Ectodermal cell (in vitro differentiated cells): ENCODE measurements around the gene FGF5. TPM values are rescaled to one million over a fixed set of nuclear protein-coding genes. Genes with fewer than 3 reads are reported as not detected.

Experiments
- H3K27ac ChIP-seq: 2 replicates; pipeline ENCODE4 v1.7.0; 2013; ENCODE audit warnings: mild to moderate bottlenecking, low read depth, low read length; ENCODE audit not compliant: insufficient read depth, poor library complexity, severe bottlenecking
- H3K27me3 ChIP-seq: 2 replicates; pipeline ENCODE4 v1.7.0; 2013; ENCODE audit warnings: mild to moderate bottlenecking, low read length; ENCODE audit not compliant: insufficient read depth, control insufficient read depth, poor library complexity, severe bottlenecking
- H3K36me3 ChIP-seq: one replicate; pipeline ENCODE4 v1.7.0; 2013; ENCODE audit warnings: low read length; ENCODE audit not compliant: control insufficient read depth, insufficient read depth
- H3K4me1 ChIP-seq: one replicate; pipeline ENCODE4 v1.7.0; 2013; ENCODE audit warnings: low read length; ENCODE audit not compliant: control insufficient read depth, insufficient read depth
- H3K4me3 ChIP-seq: 2 replicates; pipeline ENCODE4 v1.7.0; 2013; ENCODE audit warnings: low read depth, low read length, control low read depth; ENCODE audit not compliant: insufficient read depth
- H3K9me3 ChIP-seq: 2 replicates; pipeline ENCODE4 v1.7.0; 2013; ENCODE audit warnings: mild to moderate bottlenecking, low read length, moderate library complexity; ENCODE audit not compliant: control insufficient read depth
- WGBS, 2 experiments: methylation state at CpG; one replicate each; pipeline ENCODE4 v1.1.7; 2013; ENCODE audit warnings: missing lambda C conversion rate in 2 of 2; 5-methylcytosine and 5-hydroxymethylcytosine counted together
- polyA plus RNA-seq, 4 experiments: library from polyadenylated mRNA; stranded (reverse); fragments of 50-300 nt; gene quantifications; one replicate each; pipeline ENCODE4 v1.2.3, GENCODE V29; 2013

Gene FGF5, protein sequence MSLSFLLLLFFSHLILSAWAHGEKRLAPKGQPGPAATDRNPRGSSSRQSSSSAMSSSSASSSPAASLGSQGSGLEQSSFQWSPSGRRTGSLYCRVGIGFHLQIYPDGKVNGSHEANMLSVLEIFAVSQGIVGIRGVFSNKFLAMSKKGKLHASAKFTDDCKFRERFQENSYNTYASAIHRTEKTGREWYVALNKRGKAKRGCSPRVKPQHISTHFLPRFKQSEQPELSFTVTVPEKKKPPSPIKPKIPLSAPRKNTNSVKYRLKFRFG
- not detected for polyA plus RNA-seq (2013, experiment 1 of 4)
- not detected for polyA plus RNA-seq (2013, experiment 2 of 4)
- 0.05 TPM for polyA plus RNA-seq (2013, experiment 3 of 4)
- not detected for polyA plus RNA-seq (2013, experiment 4 of 4)

DNA sequence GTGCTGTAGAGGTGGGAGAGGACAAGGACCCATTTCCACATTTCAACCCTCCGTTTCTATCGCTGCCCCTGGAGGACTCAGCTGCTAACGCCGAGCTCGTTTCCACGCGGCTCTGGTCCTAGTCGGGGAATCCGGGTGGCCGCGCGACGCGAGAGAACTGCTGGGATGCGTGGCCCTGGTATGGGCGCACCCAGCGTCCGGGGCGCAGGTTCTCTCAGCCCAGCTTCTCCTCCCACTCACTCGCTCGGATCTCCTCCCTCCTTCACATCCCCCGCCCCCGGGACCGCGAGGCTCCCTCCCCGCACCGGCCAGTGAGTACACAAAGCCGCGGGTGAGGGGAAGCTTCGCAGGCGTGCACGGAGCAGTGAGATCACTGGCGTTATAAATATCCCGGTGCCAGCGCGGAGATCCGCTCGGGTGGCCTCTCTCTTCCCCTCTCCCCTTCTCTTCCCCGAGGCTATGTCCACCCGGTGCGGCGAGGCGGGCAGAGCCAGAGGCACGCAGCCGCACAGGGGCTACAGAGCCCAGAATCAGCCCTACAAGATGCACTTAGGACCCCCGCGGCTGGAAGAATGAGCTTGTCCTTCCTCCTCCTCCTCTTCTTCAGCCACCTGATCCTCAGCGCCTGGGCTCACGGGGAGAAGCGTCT is at the start of gene FGF5:
FGF5 (plus strand) TSS at position 412 of the 649 bp plus-strand sequence; CDS start at position 573, 161 bp downstream.
- Histone ChIP-seq H3K4me3 (peak within 1 kb of the TSS; percentile 40), H3K27ac (no peak within 1 kb of the TSS), H3K27me3 (peaks cover 100% of the 10 kb centered on the region), H3K4me1 (peaks cover 10% of the 10 kb centered on the region), H3K9me3 (no peaks in the 10 kb centered on the region), H3K36me3 (no peaks in the 10 kb centered on the region)
- 1% methylated on average over 50 of the region's 50 CpGs for WGBS, 2 experiments

DNA sequence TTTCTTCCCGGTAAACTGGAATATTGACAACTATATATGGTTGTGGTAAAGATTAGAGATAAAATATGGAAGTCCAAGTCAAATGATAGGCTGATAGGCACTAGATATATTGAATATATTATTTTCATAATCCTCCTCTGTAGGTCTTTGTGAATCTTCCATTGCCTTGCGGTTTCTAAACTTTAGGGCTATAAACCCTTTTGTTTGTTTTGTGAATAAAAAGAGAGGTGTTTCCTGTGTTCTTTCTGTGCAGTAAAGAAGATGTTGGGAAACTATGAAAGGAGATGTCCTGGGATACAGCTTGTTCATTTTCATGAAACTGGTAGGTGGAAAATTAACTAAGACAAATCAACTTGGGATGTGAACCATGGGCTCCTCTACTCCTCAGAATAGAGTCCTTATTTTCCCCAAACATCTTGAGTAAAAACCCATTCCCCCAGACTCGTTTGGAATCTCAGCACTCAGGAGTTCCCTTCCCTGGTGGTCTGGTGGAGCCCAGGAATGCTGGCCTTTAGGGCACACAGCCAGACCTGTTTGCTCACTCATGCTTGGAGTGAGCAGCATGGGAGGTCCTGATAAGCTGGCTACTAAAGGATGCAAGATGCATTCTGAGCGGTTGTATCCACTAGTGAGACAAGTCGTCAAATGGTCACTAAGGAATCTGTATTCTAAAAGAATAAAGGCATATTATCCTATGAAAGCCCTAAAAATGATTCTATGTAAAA is 47.0 kb upstream of the FGF5 start:
- Histone ChIP-seq H3K36me3 (no peaks in the 10 kb centered on the region), H3K27me3 (peaks cover 48% of the 10 kb centered on the region), H3K4me3 (no peak overlapping the region), H3K9me3 (no peaks in the 10 kb centered on the region), H3K4me1 (no peaks in the 10 kb centered on the region), H3K27ac (no peak overlapping the region)
- WGBS, 2 experiments, result 52 to 56% methylated on average over 4 to 5 of the region's 5 CpGs

- Histone ChIP-seq H3K9me3 (no peaks in the 10 kb centered on the region), H3K4me1 (no peaks in the 10 kb centered on the region), H3K4me3 (no peak overlapping the region), H3K36me3 (no peaks in the 10 kb centered on the region), H3K27me3 (peaks cover 42% of the 10 kb centered on the region), H3K27ac (no peak overlapping the region)
- 61 to 72% methylated on average over 2 to 3 of the region's 3 CpGs for WGBS, 2 experiments
Observed at GRCh38 chr4:80220711-80221110, 45.8 kb upstream of the FGF5 start.

DNA sequence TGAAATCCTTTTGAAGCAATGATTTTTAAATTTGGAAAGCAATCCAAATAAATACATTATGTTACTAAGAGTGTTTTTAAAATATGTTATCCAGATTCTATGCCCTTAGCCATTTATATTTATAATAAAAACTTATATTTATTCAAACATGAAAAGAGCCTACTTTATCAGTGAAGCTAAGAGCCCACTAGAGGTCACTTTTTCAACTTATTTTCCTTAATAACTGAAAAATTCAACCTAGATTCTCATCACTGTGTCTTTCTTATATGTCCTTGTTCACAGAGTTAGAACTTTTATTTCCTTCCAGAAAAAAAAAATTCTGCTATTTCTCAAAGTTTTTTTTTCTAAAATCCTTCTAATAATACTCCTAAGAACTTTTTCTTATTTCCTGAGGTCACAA is 45.3 kb upstream of the FGF5 start:
- Histone ChIP-seq H3K9me3 (no peaks in the 10 kb centered on the region), H3K27ac (no peak overlapping the region), H3K4me3 (no peak overlapping the region), H3K27me3 (peaks cover 38% of the 10 kb centered on the region), H3K4me1 (no peaks in the 10 kb centered on the region), H3K36me3 (no peaks in the 10 kb centered on the region)

DNA sequence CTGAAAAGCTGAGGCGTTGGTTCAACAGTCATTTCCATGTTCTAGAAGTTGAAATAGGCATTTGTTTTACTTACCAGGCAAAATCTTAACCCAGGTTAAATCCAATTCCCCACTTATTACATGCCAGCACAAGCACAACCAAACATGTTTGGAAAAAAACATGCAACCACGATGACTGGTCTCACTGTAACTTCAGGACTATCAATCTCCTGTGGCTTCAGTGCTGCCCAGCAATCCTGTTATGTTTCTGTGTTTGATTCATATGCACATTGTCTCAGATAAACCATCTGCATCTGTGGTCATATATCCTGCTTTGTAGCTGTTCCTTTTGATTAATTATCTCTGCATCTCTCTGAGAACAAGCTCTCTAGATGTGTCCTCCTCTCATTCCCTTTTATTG is 40.9 kb upstream of the FGF5 start:
- Histone ChIP-seq H3K27ac (no peak overlapping the region), H3K4me1 (no peaks in the 10 kb centered on the region), H3K36me3 (no peaks in the 10 kb centered on the region), H3K9me3 (no peaks in the 10 kb centered on the region), H3K27me3 (peaks cover 17% of the 10 kb centered on the region), H3K4me3 (no peak overlapping the region)
- 72 to 76% methylated on average over 2 of the region's 2 CpGs for WGBS, 2 experiments

GRCh38 chr4:80226094-80226493 is 40.4 kb upstream of the FGF5 start:
- Histone ChIP-seq H3K4me1 (no peaks in the 10 kb centered on the region), H3K27me3 (peaks cover 17% of the 10 kb centered on the region), H3K9me3 (no peaks in the 10 kb centered on the region), H3K4me3 (no peak overlapping the region), H3K36me3 (no peaks in the 10 kb centered on the region), H3K27ac (no peak overlapping the region)
- WGBS, 2 experiments, result 38 to 42% methylated on average over 2 of the region's 2 CpGs

DNA sequence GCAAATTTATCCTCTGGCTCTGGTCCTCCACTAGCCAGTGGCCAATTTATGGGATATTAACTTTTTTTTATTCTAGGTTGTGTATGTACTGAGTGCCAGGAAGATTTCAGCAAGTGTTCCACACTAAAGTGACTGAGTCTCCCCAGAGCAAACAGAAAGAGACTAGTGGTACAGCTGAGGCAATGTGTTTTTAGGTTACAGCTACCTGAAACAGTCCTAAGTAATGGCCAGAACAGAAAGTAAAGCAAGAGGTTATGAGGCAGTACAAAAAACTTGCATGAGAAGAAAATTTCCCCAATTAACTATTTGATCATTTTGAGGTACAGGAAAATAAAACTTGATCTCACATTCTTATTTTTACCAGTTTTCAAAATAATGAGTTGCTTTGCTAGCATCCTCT is 38.0 kb upstream of the FGF5 start:
- Histone ChIP-seq H3K27ac (no peak overlapping the region), H3K4me3 (no peak overlapping the region), H3K9me3 (no peaks in the 10 kb centered on the region), H3K4me1 (no peaks in the 10 kb centered on the region), H3K36me3 (no peaks in the 10 kb centered on the region), H3K27me3 (peaks cover 13% of the 10 kb centered on the region)

DNA sequence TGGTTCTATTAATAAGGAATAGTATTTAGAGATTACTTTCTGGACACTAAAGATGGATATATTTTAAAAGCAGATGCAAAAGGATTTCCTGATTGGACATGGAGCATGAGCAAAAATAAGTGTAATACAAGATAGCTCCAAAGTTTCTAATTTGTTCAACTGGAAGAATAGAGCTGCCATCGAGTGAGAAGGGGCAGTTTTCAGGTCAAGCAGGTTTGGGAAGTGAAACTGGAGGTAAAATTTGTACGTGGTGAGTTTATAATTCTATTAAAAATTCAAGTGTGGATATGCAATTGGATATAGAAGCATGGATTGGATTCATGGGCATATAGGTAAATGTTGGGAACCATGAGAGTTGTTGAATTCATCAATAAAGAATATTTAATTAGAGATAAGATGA is 37.3 kb upstream of the FGF5 start:
- Histone ChIP-seq H3K27ac (no peak overlapping the region), H3K4me1 (no peaks in the 10 kb centered on the region), H3K9me3 (no peaks in the 10 kb centered on the region), H3K36me3 (no peaks in the 10 kb centered on the region), H3K27me3 (peaks cover 13% of the 10 kb centered on the region), H3K4me3 (no peak overlapping the region)
- WGBS, 2 experiments, result 78 to 79% methylated on average over 2 of the region's 2 CpGs

GRCh38 chr4:80229590-80229989 is 36.9 kb upstream of the FGF5 start:
- H3K27ac ChIP-seq, result no peak overlapping the region
- H3K27me3 ChIP-seq, result peaks cover 13% of the 10 kb centered on the region
- H3K9me3 ChIP-seq, result no peaks in the 10 kb centered on the region
- no peaks in the 10 kb centered on the region for H3K36me3 ChIP-seq
- WGBS, 2 experiments, result 87 to 93% methylated on average over 2 of the region's 2 CpGs
- H3K4me3 ChIP-seq, result no peak overlapping the region
- H3K4me1 ChIP-seq, result no peaks in the 10 kb centered on the region

GRCh38 chr4:80231180-80231579 is 35.3 kb upstream of the FGF5 start:
- H3K27ac ChIP-seq, result no peak overlapping the region
- H3K9me3 ChIP-seq, result no peaks in the 10 kb centered on the region
- H3K4me1 ChIP-seq, result no peaks in the 10 kb centered on the region
- peaks cover 13% of the 10 kb centered on the region for H3K27me3 ChIP-seq
- no peak overlapping the region for H3K4me3 ChIP-seq
- 94 to 95% methylated on average over 4 to 5 of the region's 5 CpGs for WGBS, 2 experiments
- H3K36me3 ChIP-seq, result no peaks in the 10 kb centered on the region
